GM21737 (cell line): ENCODE data around the gene ACOT7.

Experiments
- ATAC-seq: cut with Tn5 transposase; IDR thresholded peaks from one replicate; pipeline ENCODE4 v1.9.1; 2021; ENCODE audit warnings: mild to moderate bottlenecking, moderate library complexity; ENCODE audit not compliant: unreplicated experiment

The ACOT7 gene

DNA sequence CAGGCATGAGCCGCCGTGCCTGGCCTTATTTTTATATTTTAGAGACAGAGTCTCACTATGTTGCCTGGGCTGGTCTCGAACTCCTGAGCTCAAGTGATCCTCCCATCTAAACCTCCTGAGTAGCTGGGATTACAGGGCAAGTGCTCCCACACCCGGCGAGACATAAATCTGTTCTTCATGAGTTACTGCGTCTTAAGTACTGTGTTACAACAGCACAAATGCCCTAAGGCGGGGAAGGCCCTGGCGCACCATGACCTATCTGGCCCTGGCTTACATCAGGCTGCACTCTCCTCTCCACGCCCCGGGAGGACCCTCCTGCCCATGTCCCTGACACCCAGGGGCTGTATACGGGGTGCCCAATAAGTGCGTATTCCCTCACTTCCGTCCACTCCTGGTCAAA, 136.9 kb downstream of the ACOT7 start:
- no peak for ATAC-seq

DNA sequence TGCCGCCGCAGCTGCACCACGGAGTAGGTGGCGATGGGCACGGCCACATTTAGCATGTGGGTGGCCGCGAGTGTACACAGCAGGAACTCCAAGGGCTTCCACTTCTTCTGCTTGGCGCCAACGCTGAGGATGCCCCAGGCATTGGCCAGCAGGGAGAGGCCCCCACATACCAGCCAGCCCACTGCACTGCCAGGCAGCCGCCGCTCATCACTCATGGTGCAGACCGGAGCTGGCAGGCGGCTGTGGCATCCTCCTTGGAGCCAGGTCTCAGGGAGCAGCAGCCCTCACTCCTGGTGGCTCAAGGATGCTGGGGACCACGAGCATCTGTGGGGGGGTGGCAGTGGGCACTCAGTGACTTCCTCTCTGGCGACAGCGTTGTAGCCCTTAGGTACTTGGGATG, 138.9 kb downstream of the ACOT7 start:
- ATAC-seq, result no peak

DNA sequence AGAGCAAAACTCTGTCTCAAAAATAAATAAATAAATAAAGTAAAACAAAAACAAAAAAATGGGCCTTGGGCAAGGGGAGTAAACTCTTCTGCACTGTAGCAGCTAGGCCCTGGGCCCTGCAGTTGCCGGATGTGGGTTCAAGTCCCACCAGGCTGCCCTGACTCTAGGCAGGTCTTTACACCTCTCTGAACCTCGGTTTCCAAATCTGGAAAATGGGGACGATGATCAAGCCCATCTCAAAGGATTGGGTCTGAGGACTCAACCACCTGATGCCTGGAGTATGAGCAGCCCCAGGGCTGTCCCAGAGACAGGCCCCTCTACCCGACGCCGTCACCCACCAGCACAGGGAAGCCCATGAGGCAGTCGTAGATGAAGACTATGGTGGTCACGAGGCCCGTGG, 140.2 kb downstream of the ACOT7 start:
- ATAC-seq, result no peak

DNA sequence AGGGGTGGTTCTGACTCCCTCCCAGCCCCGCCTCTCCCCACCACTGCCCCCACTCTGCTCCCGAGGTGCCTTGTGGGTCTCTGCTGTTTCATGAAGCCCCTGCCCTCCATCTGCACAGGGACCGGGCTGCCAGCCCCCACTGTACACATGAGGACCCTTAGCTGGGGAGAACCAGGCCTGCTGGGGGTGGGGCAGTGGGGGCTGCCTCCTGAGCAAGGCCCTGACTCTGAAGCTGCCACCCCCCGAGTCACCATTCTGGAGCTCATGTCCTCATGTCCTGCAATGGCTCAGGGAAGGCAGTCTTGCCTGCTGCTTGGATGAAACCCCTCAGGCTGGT, 141.2 kb downstream of the ACOT7 start:
- no peak for ATAC-seq

DNA sequence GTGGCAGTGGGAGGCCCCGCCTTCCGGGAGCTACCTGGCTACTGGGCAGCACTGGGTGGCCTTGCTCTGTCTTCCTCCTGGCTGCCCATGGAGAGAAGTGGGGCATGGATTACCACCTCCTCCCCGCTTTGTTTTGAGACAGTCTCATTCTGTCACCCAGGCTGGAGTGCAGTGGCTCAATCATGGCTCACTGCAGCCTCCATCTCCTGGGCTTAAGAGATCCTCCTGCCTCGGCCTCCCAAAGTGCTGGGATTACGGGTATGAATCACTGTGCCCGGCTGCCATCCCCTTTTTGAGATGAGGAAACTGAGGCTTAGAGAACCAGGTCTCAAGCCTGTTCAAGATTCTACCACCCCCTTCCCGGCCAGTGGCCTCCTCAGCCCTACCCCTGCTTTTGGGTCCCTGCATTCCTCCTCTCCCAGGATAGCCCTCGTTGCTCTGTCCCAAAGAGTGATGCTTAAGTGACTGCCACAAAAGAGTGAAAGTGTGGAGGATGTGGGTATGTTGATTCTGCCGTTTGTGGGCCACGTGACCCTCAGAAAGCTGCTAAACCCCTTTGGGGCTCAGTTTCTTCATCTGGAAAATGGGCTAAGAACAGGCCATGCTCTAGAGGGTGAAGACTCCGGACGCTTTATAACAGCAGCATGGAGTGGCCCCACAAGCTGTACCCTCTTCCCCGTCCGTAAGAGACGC, 141.7 kb downstream of the ACOT7 start:
- ATAC-seq, result no peak

DNA sequence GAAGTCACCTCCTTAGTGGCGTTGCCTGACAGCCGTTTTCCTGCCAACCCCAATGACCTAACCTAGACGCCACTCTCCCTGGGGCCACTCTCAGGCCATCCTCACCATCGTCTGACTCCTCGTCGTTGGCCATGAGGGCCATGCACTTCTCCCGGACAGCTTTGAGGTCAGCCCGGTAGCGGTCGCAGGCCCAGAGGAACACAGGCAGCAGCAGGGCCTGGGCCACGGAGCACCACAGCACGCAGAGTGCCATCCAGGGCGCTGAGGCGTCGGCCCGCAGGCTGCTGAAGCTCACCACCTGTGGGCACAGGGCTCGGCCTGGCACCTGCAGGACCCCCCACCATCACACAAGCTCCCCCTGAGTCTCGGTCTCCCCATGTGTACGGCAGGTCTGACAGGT, 142.3 kb downstream of the ACOT7 start:
- no peak for ATAC-seq

DNA sequence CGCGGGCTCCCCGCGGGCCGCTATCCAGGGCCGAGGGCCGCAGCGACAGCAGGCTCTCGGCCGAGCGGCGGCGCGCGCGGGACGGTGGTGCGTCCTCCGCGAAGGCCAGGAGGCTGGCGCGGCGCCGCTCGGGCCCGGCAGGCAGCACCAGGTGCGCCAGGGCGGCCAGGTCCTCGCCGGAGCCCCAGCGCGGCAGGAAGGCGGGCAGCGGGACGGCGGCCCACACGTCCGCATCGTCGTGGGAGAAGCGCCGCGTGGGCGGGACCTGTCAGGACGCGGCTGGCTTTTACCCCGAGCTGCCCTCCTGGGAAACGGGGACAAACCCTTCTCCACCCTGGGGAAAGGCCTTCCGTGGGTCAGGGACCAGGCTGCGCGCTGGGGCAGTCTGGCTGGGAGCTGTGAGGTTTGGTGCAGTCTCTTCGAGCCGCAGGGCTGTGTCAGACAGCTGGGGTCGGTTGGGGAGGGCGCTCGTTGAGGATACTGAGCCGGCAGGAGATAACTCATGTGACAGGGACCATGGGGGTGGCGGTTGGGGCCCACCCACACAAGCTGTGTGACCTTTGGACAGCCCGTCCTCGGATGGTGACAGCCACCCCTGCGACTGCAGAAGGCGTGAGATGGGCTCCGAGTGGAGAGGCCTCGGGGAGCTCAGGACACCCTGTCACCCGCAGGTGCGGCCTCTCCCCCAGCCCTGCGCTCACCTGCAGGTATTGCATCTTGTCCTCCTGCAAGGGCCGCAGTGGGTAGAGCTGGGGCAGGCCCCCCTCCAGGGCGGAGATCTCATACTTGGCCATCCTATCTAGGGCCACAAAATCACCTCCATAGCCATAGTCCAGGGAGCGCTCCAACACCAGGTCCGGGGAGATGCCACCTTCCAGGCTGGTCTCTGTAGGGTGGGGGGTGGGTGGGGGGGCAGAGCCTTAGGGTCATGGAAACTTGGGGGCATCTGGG, 143.6 kb downstream of the ACOT7 start:
- ATAC-seq, result no peak

- ATAC-seq, result no peak
Observed at GRCh38 chr1:6248932-6249738, 144.4 kb downstream of the ACOT7 start.

DNA sequence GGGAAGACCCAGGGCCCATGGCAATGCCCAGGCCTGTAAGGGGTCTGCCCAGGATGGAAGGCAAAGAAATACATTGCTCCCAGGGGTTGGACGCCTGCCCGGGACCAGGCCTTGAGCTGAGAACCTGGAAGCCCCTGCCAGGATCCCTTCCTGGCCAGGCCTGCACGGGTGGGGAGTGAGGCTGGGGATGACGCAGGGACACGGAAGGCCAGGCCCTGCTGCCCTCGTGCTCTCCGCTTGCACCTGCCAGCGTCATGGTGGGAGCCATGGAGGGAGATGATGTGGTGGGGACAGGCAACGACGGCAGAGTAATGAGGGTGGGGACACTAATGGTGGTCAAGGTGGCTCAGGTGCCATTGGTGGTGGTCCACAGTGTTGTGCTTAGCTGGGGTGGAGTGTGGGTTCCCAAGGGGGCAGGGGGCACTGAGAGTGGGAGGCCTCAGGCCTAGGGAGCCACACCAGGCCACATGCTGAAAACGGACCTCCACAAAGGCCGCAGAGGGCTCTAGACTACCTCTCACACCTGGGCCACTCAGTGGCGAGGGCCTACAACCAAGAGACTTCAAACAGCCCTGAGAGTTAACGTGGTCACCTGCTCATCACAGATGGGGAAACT, 145.3 kb downstream of the ACOT7 start:
- ATAC-seq, result no peak

GRCh38 chr1:6247651-6248050, 145.9 kb downstream of the ACOT7 start:
- no peak for ATAC-seq

GRCh38 chr1:6246497-6247467, 146.8 kb downstream of the ACOT7 start:
- ATAC-seq, result no peak

DNA sequence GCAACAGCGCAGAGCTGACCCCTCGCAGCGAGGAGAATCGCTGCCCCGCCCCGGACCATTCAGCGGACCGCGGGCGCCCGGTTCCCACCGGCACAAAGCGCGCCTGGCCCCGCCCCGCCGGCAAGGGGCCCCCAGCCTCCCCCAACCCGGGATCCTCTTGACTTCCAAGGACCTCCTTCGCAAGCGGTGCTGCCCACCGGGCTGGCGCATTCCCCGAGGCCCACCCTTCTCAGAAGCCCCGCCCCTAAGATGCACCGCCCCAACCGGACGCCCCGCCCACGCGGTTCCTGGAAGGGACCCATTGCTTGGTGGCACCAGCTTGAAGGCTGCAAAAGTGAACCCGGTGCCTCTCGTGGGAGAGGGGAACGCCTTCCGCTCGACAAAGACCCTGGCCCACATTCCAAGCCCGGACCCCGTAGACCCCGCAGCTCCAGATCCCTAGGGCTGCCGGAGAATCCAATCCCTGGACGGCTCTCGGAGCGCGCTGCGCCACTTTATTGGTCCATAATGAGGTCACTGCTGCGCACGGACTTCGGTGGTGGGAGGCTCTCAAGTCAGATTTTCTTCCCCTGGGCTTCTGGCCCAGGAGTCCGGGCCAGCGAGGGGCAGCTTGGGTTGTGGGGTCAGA, 147.6 kb downstream of the ACOT7 start:
- ATAC-seq, result no peak

DNA sequence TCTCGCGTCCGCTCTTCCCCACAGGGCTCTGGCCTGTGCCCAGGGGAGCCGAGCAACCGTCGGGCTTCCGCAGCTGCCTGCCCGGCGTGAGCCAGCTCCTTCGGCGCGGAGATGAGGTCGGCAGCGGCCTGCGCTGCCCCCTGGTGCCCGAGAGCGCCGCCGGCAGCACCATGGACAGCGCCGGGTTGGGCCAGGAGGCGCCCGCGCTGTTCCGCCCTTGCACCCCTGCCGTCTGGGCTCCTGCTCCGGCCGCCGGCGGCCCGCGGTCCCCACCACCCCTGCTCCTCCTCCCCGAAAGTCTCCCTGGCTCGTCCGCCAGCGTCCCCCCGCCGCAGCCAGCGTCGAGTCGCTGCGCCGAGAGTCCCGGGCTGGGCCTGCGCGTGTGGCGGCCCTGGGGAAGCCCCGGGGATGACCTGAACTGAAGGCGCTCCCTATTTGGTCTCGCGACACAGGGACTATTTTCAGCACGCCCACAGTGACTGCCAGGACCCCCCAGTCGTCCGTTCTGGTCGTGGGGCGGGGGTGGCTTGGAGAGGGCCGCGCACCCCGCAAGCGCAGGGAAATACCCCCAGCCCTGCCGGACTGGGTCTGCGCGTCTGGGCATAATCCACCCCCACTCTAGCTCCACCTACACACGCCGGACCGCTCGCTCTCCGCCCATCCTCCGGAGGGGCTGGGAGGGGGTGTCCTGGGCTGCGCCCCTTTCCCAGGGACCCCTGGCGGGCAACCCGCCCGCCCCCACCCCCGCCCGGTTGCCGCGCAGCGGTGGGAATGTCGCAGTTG, 148.3 kb downstream of the ACOT7 start:
- no peak for ATAC-seq

- no peak for ATAC-seq
Observed at GRCh38 chr1:6244401-6245049, 149.0 kb downstream of the ACOT7 start.

- no peak for ATAC-seq
Observed at GRCh38 chr1:6243993-6244392, 149.6 kb downstream of the ACOT7 start, which contains the start of gene HES3. TSS of gene HES3 (plus strand) at chr1:6244179. CDS start at chr1:6244366, 187 bp downstream.

DNA sequence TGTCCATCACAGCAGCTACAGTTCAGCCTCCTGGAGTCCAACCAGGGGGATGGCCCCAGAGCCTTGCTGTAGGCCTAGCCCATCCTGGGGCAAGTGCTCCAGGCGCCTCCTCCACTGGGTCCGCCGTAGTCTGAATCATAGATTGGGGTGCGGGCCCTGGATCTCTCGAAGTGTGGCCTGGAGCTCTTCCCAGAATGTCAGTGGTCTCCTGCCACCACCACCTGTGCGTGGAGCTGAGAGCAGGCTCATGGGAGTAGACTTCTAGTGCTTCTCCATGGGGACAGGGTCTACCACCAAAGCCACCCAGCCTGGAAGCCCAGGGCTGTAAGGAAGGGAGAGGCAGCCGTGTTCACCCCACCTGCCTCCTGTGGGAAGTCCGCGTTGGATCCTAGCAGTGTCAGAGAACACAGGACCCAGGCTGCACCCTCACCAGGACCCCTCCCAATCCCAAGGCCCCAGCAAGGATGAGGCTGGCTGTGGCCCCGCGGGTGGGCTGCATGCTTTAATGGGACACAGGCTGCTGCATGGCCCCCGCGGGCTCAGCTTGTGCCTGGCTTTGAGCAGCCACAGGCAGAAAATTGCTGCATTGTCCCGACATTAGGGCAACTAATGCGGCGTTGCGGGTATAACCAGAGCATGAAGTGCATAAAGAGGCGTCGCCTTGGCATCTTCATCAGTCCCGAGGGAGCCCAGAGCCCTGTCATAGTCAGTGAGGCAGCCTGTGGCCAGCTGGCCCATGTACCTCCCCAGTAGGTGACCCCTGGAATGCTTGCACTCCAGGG, 150.3 kb downstream of the ACOT7 start:
- no peak for ATAC-seq
